ENCODE results near the gene EPHA8.

The EPHA8 gene

GRCh38 chr1:22625262-22625925, 62.1 kb downstream of the EPHA8 start:
- no peak for DNase-seq

DNA sequence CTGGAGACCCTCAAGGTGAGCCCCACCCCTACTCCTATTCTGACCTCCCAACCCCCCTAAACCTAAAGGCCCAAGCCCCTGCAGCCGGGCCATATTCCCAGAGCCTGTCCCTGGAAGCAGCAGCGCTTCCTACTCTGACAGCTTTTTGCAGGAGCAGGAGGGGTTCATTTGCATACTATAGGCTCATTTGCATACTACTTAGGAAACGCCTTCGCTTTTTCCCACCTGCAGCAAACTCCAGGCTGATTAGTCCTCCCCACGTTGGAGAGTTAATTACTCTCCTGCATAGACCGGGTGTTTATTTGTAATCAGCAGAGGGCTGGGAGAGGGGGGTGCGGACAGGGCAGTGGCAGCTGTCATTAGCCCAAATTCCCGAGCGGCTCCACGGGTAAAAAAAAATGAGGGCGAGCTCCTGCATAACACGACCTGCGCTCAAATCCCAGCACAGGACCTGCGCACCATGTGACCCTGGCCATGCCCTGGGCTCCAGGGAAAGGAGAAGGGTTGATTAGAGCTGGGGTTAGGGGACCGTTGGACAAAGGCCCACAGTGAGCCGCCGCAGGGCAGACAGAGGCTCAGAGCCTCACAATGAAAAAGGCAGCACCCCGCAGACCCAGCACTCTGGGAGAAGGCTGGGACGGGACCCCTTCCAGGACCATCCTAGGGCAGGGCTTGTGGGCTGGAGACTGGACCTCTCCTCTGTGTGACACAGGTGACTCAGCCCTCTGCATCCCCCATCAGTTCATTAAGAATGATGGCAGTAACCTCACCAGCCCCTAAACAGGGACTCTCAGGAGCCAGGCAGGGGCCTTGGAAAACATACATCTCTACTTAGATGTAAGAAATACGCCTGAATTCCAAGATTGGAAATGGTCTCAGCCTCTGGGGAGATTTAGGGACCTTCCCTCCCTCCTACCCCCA, 63.2 kb downstream of the EPHA8 start:
- no peak for DNase-seq

- DNase-seq: no peak
Measured at GRCh38 chr1:22627331-22627730, 64.0 kb downstream of the EPHA8 start.

GRCh38 chr1:22628698-22629444, 65.6 kb downstream of the EPHA8 start:
- DNase-seq: no peak

- DNase-seq: no peak
Measured at GRCh38 chr1:22629886-22630285, 66.6 kb downstream of the EPHA8 start.

DNA sequence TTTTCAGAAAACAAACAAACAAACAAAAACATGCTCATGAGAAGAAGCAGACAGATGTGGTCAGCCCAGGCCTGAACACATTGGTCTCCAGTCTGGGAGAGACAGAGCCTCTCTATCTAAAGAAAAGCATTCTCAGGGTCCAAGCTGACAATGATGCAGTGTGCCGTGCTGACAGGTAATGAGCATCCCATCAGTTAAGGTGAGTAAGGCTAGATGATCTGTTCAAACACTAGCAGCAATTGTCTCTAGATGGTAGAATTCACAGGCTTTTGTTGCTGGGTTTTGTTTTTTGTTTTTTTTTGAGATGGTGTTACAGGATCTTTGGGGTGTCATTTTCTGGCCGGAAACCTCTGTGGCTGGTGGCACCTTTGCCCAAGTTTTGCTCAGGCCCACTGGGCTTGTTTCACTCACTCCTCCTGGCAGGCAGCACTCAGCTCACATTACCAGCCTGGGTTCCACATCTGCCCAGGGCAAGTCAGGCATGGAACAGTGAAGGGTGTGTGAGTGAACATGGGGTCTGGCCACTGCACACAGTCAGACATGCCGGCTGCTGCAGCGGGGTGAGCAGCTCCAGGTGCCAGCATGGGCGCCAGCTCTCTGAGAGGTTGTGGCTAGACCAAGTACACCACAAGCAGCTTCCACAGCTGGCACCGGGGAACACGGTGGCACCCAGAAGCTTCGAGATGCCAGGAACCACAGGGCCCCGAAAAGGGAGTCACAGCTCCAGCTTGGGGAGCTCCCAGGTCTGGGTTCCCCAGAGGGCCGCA, 70.6 kb downstream of the EPHA8 start:
- no peak for DNase-seq

DNA sequence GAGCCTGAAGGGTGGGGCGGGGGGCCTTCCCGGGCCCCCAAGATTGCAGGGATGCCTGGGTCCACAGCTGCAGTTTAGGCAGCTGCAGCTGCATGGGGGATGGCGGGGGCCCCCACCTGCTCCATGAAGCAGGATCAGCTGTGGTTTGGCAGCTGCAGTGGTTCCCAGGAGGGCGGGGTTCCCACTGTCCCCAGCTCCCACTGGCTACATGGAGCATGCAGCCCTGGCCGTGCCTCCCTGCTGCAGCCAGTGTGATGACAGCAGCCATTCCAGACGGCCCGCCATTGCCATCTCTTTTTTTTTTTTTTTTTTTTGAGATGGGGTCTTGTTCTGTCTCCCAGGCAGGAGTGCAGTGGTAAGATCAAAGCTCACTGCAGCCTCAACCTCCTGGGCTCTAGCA, 72.1 kb downstream of the EPHA8 start:
- no peak for DNase-seq

DNA sequence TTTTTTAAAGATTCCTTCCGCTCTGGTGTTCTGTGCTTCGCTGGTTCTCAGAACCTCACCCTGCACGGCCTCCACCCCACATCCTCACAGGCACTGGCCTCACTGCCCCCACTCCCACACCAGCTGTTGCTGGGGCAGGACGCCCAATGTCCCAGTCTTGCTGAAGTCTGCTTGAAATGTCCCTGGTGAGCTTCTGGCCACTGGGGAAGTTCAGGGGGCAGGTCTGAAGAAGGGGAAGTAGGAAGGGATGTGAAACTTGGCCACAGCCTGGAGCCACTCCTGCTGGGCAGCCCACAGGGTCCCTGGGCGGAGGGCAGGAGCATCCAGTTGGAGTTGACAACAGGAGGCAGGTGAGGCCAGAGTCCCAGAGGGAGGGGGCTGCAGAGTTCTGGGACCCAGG, 73.1 kb downstream of the EPHA8 start, which contains the start of gene C1QA:
C1QA (plus strand) TSS at position 276 of the 400 bp plus-strand sequence. CDS start 989 bp downstream, outside the sequence.
- no peak for DNase-seq

DNA sequence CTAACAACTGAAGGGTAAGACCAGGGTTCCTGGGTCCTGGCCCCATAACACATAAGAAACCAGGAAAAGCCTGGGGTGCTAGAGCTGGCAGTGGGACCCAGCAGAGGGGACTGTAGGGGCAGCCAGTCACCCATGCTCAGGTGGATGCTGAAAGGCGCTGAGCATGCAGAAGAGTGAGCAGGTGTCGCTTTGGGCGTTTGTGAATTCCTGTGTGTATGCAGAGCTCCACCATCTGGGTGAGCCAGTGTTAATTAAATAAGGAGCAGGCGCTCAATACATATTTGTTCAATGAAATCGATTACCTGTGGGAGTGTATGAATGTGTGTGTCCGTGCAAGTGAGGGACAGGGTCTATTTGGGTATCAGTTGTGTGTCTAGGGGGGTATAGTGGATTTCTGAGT, 73.6 kb downstream of the EPHA8 start:
- peak; percentile 30 for DNase-seq

DNA sequence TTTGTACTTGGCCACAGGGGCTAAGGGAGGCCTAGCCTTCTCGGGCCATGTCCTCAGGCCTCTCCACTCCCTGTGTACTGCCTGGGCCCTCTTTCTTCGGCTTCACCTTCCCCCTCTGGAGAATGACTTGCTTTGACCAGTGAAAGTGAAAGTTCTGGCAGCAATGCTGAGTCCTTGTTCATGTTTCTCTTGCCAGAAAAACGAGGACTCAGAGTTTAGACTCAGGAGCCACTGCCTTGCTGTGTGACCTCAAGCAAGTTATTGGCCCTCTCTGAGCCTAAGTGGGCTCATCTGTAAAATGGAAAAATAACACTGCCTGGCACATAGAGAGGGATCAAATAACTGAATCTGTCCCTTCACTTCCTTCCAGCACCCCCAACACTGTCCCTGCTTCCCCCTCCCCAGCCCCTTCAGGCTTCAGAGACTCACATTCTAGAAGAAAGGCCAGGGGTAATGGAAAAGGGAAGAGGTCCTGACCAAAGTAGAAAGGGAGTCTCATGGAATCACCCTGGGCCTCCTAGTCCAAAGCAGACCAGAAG, 74.7 kb downstream of the EPHA8 start:
- no peak for DNase-seq

- DNase-seq: no peak
Measured at GRCh38 chr1:22638476-22639234, 75.4 kb downstream of the EPHA8 start.

DNA sequence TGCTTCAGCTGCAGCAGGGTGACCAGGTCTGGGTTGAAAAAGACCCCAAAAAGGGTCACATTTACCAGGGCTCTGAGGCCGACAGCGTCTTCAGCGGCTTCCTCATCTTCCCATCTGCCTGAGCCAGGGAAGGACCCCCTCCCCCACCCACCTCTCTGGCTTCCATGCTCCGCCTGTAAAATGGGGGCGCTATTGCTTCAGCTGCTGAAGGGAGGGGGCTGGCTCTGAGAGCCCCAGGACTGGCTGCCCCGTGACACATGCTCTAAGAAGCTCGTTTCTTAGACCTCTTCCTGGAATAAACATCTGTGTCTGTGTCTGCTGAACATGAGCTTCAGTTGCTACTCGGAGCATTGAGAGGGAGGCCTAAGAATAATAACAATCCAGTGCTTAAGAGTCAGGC, 76.0 kb downstream of the EPHA8 start:
- no peak for DNase-seq

GRCh38 chr1:22641247-22641646, 78.0 kb downstream of the EPHA8 start:
- DNase-seq: no peak

DNA sequence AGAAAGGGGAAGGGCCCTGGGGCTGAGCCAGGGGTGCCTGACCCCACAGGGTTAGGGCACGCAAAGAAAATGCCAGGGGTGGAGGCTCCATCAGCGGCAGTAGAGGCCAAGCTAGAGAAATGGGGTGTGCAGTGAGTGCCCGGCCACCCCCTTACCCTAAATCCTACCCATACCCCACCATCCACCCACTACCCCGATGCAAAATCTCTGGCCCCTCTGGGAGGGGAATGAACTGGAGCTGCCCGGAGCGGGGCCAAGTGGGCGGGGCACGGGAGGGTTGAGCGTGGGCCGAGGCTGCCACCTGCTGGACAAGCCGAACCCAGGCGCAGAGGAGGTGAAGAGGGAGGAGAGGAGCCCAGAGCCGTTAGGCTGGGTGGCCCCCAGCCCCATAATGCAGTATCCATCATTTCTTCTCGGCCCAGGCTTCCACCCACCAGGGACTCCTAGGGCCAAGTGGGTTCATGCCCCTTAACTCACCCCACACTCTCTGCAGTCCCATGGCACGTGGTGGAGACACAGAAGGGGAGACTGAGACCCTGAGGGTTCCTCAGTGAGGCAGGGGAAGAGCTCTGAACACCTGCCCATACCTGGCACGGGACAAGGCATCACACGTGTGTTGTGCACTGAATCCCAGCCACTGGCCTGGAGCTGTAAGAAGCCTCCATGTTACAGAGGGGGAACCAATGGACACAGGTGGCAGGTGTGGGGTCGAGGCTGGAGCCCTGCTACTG, 78.8 kb downstream of the EPHA8 start:
- DNase-seq: peak; percentile 74

- DNase-seq: no peak
Measured at GRCh38 chr1:22643381-22643780, 80.1 kb downstream of the EPHA8 start, which contains the start of gene C1QC. Gene C1QC, plus strand, starts transcription at chr1:22643633. Its CDS starts 391 bp downstream, at chr1:22644024.

GRCh38 chr1:22643928-22644327, 80.6 kb downstream of the EPHA8 start:
- DNase-seq: no peak

GRCh38 chr1:22645931-22646330, 82.6 kb downstream of the EPHA8 start:
- no peak for DNase-seq

GRCh38 chr1:22646384-22646783, 83.1 kb downstream of the EPHA8 start:
- DNase-seq: no peak

GRCh38 chr1:22650089-22650693, 86.9 kb downstream of the EPHA8 start:
- no peak for DNase-seq

All from NCI-H2107 (cell line).